Mesendoderm (in vitro differentiated cells): ENCODE data around the gene CD99.
A peak's percentile ranks its signal among the peaks of the same experiment; 100 is the strongest.
"Not testable (repeated sequence)": the region's sequence is repeated elsewhere in the genome, so short reads cannot be mapped to it uniquely, and the experiment has no call there.

Experiments
- DNase-seq: peaks from one replicate; pipeline ENCODE4 v3.0.0; 2013
- H2AK5ac ChIP-seq: 2 replicates; pipeline ENCODE4 v1.6.1; 2013; ENCODE audit warnings: low read length, inconsistent platforms
- H2BK120ac ChIP-seq: 2 replicates; pipeline ENCODE4 v1.6.1; 2013; ENCODE audit warnings: low read depth, mild to moderate bottlenecking, low read length, moderate library complexity, mixed read lengths
- H2BK15ac ChIP-seq: replicated peaks from 2 replicates; pipeline ENCODE4 v1.6.1; 2013; ENCODE audit warnings: low read depth, mild to moderate bottlenecking, moderate library complexity
- H2BK5ac ChIP-seq: 2 replicates; pipeline ENCODE4 v1.6.1; 2013; ENCODE audit warnings: low read length, inconsistent platforms
- H3K18ac ChIP-seq: 2 replicates; pipeline ENCODE4 v1.6.1; 2013; ENCODE audit warnings: mild to moderate bottlenecking, low read length, mixed read lengths
- H3K23ac ChIP-seq: one replicate; pipeline ENCODE4 v1.6.1; 2013; ENCODE audit warnings: low read length
- H3K27ac ChIP-seq: 2 replicates; pipeline ENCODE4 v1.5.1; 2013; ENCODE audit warnings: low read depth, mild to moderate bottlenecking, inconsistent platforms, low read length, moderate library complexity
- H3K27me3 ChIP-seq: 2 replicates; pipeline ENCODE4 v1.6.1; 2013; ENCODE audit warnings: low read length, control low read depth, mild to moderate bottlenecking, inconsistent platforms; ENCODE audit not compliant: insufficient read depth, poor library complexity
- H3K36me3 ChIP-seq: 2 replicates; pipeline ENCODE4 v1.6.1; 2013; ENCODE audit warnings: low read length, inconsistent platforms; ENCODE audit not compliant: control insufficient read depth, insufficient read depth
- H3K4ac ChIP-seq: one replicate; pipeline ENCODE4 v1.6.1; 2013; ENCODE audit warnings: low read depth, mild to moderate bottlenecking, low read length, moderate library complexity
- H3K4me1 ChIP-seq: 2 replicates; pipeline ENCODE4 v1.6.1; 2013; ENCODE audit warnings: low read depth, low read length, inconsistent platforms; ENCODE audit not compliant: control insufficient read depth
- H3K4me2 ChIP-seq: 2 replicates; pipeline ENCODE4 v1.6.1; 2013; ENCODE audit warnings: low read length
- H3K4me3 ChIP-seq: 2 replicates; pipeline ENCODE4 v1.5.1; 2013; ENCODE audit warnings: mild to moderate bottlenecking, low read length
- H3K56ac ChIP-seq: one replicate; pipeline ENCODE4 v1.6.1; 2013; ENCODE audit warnings: low read length
- H3K79me1 ChIP-seq: 2 replicates; pipeline ENCODE4 v1.6.1; 2013; ENCODE audit warnings: low read length, inconsistent platforms
- H3K79me2 ChIP-seq: 2 replicates; pipeline ENCODE4 v1.6.1; 2013; ENCODE audit warnings: mild to moderate bottlenecking, low read length; ENCODE audit not compliant: control insufficient read depth, insufficient read depth
- H3K9ac ChIP-seq: 2 replicates; pipeline ENCODE4 v1.6.1; 2013; ENCODE audit warnings: low read length, inconsistent platforms
- H4K5ac ChIP-seq: one replicate; pipeline ENCODE4 v1.6.1; 2013; ENCODE audit warnings: low read length
- H4K8ac ChIP-seq: one replicate; pipeline ENCODE4 v1.6.1; 2013; ENCODE audit warnings: low read depth, mild to moderate bottlenecking, control low read depth, low read length, moderate library complexity
- WGBS: extraction: QIAGEN DNeasy Blood & Tissue Kit; methylation state at CpG from one replicate; pipeline ENCODE4 v1.1.7; 2013; ENCODE audit warnings: low lambda C conversion rate, missing lambda C conversion rate; ENCODE audit not compliant: insufficient coverage; ENCODE audit errors: extremely low coverage; 5-methylcytosine and 5-hydroxymethylcytosine counted together

The CD99 gene

DNA sequence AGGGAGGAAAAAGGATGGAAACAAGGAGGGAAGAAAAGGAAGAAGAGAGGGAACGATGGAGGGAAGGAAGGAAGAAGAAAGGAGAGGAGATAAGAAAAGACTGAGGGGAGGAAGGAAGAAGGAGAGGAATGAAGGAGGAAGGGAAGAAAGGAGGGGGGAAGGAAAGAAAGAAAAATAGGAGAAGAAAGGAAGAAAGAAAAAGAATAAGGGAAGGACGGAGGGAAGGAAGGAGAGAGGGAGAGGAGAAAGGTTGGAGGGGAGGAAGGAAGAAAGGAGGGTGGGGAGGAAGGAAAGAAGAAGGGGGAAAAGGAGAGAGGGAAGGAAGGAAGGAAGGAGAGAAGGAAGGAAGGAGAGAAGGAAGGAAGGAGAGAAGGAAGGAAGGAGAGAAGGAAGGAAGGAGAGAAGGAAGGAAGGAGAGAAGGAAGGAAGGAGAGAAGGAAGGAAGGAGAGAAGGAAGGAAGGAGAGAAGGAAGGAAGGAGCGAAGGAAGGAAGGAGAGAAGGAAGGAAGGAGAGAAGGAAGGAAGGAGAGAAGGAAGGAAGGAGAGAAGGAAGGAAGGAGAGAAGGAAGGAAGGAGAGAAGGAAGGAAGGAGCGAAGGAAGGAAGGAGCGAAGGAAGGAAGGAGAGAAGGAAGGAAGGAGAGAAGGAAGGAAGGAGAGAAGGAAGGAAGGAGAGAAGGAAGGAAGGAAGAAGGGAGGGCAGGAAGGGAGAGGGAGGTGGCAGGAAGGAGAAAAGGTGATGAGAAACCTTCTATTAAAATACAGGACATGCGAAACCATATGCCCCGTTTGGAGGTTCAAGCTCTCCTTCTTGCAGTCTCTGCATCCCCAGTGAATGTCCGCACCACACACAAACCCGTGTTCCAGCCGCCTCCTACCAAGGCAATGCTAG is 82.3 kb downstream of the CD99 start:
- not testable (repeated sequence) for H3K79me1 ChIP-seq, H2AK5ac ChIP-seq, H3K79me2 ChIP-seq, H3K27me3 ChIP-seq, H3K27ac ChIP-seq, H3K9ac ChIP-seq, H2BK5ac ChIP-seq, H3K36me3 ChIP-seq, H3K4ac ChIP-seq, H4K5ac ChIP-seq, H3K23ac ChIP-seq, H3K4me2 ChIP-seq, DNase-seq, H3K56ac ChIP-seq, H4K8ac ChIP-seq, H2BK120ac ChIP-seq, H2BK15ac ChIP-seq, H3K18ac ChIP-seq, H3K4me1 ChIP-seq, H3K4me3 ChIP-seq
- whole genome bisulfite sequencing = 96% methylated on average over 2 of the region's 10 CpGs

DNA sequence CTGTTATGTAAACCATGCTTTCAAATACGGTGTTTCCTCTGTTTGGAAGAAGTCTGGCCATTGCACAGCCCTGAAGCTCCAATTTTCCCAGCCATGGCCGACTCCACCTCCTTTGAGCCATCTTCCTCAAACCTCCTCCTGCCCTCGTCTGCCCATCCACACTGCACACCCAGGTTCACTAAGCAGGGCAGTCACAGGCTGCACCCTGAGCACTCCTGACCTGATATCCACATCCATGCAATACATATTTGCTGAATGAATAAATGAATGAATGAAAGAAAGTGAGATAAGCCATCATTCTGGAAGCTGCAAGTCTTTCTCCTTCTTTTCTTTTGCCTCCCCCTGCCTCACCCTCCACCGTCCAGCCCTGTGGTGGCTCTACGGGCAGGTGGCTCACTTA is 83.0 kb downstream of the CD99 start:
- Histone ChIP-seq H2BK120ac (no peak overlapping the region), H3K79me2 (no peaks in the 10 kb centered on the region), H2AK5ac (peak overlapping the region; percentile 83), H3K4ac (no peak overlapping the region), H3K9ac (no peak overlapping the region), H3K79me1 (no peaks in the 10 kb centered on the region), H3K18ac (no peak overlapping the region), H3K27ac (no peak overlapping the region), H3K56ac (no peak overlapping the region), H3K23ac (no peak overlapping the region), H3K4me2 (no peak overlapping the region), H4K8ac (no peak overlapping the region), H3K4me1 (no peaks in the 10 kb centered on the region), H3K27me3 (no peaks in the 10 kb centered on the region), H3K36me3 (no peaks in the 10 kb centered on the region), H3K4me3 (no peak overlapping the region), H4K5ac (no peak overlapping the region), H2BK5ac (no peak overlapping the region), H2BK15ac (no peak overlapping the region)
- no CpG with 5 or more reads among the region's 5 CpGs for WGBS
- no peak for DNase-seq

DNA sequence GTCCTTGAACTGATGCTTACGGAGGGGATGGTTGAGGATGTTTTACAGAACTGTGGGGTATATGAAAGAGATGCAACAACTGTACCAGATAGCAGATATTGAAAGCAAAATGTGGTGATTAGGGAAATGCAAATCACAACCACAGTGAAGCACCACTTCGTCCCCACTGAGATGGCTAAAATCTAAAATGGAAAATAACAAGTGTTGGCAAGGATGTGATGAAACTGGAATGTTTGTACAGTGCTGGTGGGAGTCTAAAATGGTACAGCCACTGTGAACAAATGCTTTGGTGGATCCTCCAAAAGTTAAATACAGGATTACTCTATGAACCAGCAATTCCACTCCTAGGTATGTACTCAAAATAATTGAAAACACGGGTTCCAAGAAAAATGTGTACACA is 83.7 kb downstream of the CD99 start:
- Histone ChIP-seq H2BK5ac (no peak overlapping the region), H3K9ac (no peak overlapping the region), H3K56ac (no peak overlapping the region), H3K4me2 (no peak overlapping the region), H3K79me2 (no peaks in the 10 kb centered on the region), H3K18ac (no peak overlapping the region), H3K27me3 (no peaks in the 10 kb centered on the region), H4K8ac (no peak overlapping the region), H3K4me1 (no peaks in the 10 kb centered on the region), H3K27ac (no peak overlapping the region), H2AK5ac (peak overlapping the region; percentile 32), H3K4ac (no peak overlapping the region), H4K5ac (no peak overlapping the region), H3K79me1 (no peaks in the 10 kb centered on the region), H2BK120ac (no peak overlapping the region), H3K36me3 (no peaks in the 10 kb centered on the region), H3K4me3 (no peak overlapping the region), H2BK15ac (peak overlapping the region; percentile 46), H3K23ac (no peak overlapping the region)
- no CpG with 5 or more reads among the region's 3 CpGs for WGBS
- no peak for DNase-seq

DNA sequence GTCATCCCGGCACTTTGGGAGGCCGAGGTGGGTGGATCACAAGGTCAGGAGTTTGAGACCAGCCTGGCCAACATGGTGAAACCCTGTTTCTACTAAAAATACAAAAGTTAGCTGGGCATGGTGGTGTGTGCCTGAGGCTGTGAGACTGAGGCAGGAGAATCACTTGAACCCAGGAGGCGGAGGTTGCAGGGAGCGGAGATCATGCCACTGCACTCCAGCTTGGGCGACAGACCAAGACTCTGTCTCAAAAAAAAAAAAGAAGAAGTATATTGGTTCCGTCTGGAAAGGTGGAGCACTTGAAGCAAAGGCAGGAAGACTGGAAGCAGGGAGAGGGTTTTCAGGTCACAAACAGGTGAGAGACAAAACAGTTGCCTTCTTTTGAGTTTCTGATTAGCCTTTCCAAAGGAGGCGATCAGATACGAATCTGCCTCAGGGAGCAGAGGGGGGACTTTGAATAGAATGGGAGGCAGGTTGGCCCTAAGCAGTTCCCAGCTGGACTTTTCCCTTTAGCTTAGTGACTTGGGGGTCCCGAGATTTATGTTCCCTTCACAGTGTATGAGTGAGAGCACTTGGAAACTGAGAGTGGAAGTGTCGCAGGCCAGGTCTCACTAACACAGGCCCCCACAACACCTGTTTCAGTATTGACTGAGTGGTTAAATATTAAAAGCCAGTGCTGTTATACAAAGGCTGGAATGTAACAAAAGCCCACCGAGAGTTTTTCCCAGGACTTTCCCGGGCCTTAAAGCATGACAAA is 89.6 kb downstream of the CD99 start:
- H3K4me3 ChIP-seq = not testable (repeated sequence)

DNA sequence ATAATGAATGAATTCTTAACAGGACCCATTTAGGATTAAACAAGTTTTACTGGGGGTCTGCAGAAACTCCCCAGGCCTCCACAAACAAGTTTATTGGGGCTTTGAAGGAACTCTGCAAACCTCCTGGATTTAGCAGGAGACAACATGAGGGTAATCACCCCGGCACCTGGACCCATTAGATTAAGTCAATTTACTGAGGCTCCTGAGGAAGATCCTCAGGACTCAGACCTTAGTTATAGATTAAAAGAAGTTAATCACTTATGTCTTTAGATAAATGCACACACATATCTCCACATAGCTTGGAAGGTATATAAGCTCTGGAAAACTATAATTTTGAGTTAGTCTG is 90.1 kb downstream of the CD99 start:
- peak overlapping the region; percentile 16 for H3K9ac ChIP-seq
- H3K4me1 ChIP-seq = peaks cover 2% of the 10 kb centered on the region
- peak overlapping the region; percentile 75 for H3K56ac ChIP-seq
- DNase-seq = no peak
- H3K79me1 ChIP-seq = no peaks in the 10 kb centered on the region
- H3K18ac ChIP-seq = peak overlapping the region; percentile 95
- H4K5ac ChIP-seq = no peak overlapping the region
- H2BK120ac ChIP-seq = peak overlapping the region; percentile 92
- no peak overlapping the region for H4K8ac ChIP-seq
- peak overlapping the region; percentile 95 for H2BK5ac ChIP-seq
- peak overlapping the region; percentile 94 for H3K27ac ChIP-seq
- H3K27me3 ChIP-seq = no peaks in the 10 kb centered on the region
- no peaks in the 10 kb centered on the region for H3K79me2 ChIP-seq
- H2BK15ac ChIP-seq = peak overlapping the region; percentile 42
- no peaks in the 10 kb centered on the region for H3K36me3 ChIP-seq
- no peak overlapping the region for H3K4me3 ChIP-seq
- H2AK5ac ChIP-seq = no peak overlapping the region
- no CpG with 5 or more reads among the region's 1 CpG for WGBS
- H3K4me2 ChIP-seq = no peak overlapping the region
- H3K4ac ChIP-seq = peak overlapping the region; percentile 91
- no peak overlapping the region for H3K23ac ChIP-seq

More for the DNA sequence above, 89.6 kb downstream of the CD99 start:
- H3K27ac ChIP-seq = peak overlapping the region; percentile 94
- H3K56ac ChIP-seq = peak overlapping the region; percentile 75
- H2BK15ac ChIP-seq = peak overlapping the region; percentile 42
- not testable (repeated sequence) for H3K79me1 ChIP-seq, H3K27me3 ChIP-seq, H3K36me3 ChIP-seq, H3K9ac ChIP-seq, H3K4me1 ChIP-seq, H2AK5ac ChIP-seq, H4K5ac ChIP-seq, H3K4me2 ChIP-seq, H3K79me2 ChIP-seq, H3K23ac ChIP-seq
- peak overlapping the region; percentile 92 for H2BK120ac ChIP-seq
- WGBS = no CpG with 5 or more reads among the region's 12 CpGs
- H2BK5ac ChIP-seq = peak overlapping the region; percentile 95
- peak overlapping the region; percentile 56 for H4K8ac ChIP-seq
- peak; percentile 90 for DNase-seq
- peak overlapping the region; percentile 95 for H3K18ac ChIP-seq
- peak overlapping the region; percentile 91 for H3K4ac ChIP-seq
